Activated naive CD8-positive, alpha-beta T cell treated with anti-CD3 and anti-CD28 coated beads, Interleukin-2, amount 50 U/mL, for 16 hours (primary cell): Measurements from ENCODE around the gene ASTL.

Source experiments
- DNase-seq: peaks from one replicate; pipeline ENCODE4 v3.0.0-alpha.2; 2020; ENCODE audit warnings: low read depth, low spot score

The ASTL gene

DNA sequence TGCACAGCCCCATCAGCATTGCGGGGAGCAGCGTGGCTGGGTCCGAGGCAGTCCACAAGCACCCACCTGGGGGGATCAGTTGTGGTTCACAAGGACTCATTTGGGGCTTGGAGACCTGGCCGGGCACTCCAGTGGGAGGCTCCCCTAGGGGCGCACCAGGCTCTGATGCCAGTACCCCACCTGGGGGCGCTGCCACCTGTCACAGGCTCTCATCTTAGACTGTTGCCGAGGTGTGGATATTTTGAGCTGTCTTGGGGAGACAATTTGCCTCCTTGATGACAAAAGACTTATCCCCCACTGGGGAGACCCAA lies 25.0 kb downstream of the ASTL start:
- DNase-seq = no peak

DNA sequence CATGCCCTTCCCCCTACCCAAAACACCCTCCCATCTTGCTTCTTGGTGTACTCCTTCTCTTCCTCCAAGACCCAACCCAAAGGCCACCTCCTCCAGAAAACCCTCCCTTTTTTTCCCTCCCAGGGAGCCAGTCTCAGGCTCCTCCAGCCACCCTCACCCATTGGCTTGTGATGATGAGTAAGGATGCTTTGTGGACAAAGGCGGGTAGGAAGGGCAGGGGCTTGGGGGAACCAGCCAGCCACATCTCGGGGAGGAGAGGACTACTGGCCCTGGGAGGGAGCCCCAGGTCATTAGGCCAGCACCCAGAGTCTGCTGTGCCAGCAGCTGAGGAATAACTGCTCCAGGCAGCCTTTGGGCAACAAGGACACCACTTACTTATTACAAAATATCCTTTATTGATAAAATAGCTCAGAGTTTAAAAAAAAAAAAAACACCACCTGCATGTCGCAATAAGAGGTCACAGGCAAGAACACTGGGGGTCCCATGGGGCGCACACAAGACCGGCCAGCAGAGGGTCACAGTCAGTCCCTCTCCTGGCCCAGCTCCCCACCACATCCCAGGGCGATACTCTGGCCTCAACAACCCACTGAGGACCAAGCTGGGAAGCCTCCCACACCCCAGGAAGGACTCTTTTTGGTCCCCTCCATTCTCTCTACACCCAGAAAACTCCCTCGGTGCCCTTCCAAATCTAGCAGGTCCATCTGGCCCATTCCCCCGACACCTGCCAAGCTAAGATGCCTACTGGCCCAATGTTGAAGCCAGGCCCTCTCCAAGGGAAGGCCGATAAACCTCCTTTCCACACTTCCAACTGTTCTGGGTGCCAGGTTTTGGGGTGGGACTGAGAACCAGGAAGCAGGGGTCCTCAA lies 25.6 kb downstream of the ASTL start:
- no peak for DNase-seq

DNA sequence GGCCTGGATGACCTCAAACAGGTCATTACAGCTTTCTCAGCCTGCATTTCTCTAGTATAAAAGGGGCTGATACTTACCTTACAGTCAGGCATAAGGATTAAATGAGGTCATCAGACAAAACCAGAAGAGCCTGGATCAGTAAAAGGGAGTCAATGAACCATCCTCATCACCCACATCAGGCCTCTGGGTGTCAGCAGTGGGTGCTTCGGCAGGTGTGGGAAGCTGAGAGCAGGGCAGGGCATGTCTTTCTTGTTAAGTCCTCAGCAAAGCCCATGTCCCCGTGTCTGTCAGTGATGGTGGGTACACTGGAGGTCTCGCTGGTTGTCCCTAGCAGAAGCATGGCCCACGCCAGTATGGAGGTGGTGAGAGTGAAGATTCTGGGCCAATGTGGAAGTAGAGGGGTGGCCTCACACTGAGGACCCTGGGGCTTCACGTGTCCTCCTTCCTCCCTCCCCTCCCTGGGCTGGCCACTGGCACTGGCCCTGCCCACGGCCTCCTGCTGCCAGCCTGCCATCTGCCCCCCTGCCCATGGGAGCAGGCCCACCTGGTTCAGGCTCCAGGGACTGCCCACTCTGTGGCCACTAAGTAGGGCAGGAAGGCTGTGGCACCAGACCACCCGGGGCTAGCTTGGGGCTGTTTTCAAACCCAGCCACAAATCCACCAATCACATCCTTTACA lies 26.3 kb downstream of the ASTL start:
- no peak for DNase-seq

DNA sequence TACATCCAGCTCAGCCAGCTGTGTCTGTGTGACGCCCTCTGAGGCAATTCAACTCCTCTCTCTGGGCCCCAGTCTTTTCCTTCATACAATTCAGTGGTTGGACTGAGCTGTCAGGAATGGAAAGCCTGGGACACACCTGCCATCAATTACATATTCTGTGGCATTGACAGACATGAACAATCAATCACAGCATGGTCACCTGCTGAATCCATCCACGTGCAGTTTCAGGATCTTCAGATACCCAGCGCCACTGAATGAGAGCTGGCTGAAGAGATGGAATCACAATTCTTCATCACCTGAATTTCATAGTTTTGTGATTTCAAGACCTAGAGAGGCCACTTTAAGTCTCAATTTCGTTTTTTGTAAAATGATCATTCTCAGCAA lies 27.1 kb downstream of the ASTL start:
- no peak for DNase-seq

DNA sequence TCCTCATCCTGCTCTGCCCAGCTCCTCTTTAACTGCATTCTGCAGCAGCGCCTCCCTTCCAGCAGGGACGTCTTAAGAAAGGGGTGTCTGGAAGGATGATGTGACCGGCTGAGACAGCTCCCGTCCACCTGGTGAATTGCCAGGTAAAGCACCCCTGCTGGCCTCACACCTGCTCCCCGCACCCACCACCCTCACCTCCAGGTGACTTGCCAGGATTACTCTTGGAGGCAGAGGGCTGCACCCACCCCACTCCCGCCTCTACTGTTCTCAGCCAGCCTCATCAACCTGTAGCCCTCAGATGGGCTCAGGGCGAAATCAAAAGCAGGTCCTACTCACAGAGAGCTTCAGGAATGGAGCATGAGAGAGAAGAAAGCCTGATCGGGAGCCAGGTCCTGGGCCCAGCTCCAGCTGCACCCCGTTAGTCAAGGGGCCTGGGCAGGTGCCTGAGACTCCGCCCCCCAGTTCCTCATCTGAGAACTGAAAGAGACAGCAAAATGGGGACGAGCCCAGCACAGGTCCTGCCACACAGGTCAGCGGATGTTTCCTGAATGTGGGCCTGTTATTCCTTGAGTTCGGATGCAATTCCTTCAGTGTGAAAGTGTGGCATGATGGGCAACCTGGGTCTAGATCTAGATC lies 27.6 kb downstream of the ASTL start:
- no peak for DNase-seq

DNA sequence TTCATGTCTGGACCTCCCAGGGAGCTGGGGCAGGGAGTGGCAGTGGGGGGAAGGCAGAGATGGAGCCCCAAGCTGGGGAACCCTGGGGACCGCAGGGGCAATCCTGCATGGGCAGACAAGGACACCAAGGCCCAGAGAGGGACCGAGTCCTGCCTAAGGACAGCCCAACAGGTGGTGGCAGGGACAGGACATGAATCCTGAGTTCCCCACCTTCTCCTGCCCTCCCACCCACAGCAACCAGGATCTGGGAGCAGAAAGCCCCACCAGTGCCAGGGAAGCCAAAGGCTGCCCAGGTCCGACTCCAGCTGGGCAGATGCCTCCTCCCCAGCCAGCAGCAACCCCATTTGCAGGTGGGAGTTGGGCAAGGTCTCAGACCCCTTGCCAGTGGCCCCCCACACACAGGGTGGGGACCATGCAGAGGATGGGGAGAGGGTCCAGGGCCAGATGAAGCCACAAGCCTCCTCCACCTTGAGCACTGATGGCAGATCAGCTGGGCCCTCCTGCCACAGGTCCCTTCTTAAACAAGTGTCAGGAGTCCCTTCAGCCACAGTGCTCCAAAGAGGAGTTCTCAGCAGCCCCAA lies 28.3 kb downstream of the ASTL start:
- DNase-seq = no peak

DNA sequence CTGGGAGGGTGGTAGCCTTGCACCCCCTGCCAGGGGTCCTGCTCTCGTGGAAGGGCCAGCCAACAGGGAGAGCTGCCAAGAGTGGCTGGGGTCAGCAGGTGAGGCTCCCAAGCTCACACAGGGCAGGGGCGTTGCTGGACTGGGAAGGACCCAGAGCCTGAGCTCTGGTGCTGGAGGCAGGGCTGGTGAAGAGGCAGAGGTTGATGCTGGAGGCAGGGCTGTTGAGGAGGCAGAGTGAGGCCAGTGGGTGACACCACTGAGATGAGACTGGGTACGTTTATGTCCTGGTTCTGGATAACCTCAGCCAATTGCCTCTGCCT lies 29.0 kb downstream of the ASTL start:
- DNase-seq = no peak

DNA sequence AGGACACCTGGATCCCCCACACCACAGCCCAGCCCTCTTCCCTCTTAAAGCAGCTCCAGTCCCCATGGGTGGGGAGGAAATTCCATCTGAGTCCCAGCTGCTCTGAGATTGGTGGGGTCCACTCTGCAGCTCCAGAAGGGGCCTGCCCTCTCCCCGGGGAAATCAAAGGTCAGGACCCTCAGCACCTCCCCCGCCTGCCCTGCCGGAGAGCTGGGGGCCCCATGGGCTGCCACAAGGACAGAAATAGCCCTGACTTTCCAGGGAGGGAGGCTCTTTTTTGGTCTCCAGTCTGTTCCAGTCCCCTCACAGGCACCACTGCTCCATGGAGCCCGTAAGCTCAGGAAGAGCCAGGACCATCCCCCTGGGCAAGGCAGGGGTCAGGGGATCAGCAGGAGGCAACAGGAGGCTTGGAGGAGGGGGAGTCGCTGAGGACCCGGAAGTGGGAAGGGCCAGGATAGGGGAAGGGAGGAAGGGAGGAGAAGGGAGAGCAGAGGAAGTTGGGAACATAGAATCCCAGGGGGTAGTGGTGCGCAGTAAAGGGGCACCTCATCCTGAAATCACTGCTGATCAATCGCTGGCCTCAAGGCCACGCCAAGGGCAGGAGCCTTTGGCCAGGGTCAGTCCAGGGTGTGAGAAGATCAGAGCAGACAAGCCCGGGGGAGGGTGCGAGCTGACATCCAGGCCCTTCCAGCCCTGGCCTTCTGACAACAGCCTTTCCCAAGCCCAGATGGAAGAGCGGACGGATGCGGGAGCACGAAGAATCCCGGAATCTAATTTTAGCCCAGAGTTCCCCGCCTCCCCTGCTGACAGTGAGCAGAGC lies 29.6 kb downstream of the ASTL start:
- no peak for DNase-seq

DNA sequence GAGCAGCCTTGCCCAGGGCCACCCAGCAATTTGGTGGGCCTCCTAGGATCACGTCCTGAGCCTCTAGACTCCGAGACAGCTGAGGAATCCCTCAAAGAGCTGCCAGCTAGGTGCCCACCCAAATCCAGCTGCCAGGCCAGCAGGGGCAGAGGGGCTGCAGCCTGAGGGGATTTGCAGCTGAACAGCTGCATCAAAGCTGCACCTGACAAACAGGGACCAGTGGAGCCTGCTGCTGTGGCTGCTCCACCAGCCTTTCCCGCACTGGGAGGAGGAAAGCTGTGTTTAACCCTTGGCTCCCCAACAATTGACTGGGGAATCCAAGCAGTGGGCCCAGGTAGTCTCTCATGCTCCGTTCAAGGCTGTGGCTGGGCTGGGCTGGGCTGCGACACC lies 30.2 kb downstream of the ASTL start:
- no peak for DNase-seq

DNA sequence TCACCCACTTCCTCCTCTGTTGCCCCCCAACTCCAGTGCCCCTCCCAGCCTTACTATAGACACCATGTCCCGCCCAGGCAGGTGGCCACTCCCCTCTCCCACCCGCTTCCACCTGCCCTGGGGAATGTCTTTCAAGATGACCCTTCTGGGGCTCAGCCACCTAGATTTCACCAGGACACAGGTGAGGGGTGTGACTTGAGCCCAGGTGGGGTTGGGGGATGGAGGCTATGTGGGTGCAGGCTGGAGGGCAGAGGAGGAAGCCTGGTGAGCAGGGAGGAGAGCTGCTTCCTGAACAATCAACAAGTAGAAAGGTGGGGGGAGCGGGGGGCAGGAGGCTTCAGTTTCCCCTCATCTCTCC lies 30.6 kb downstream of the ASTL start:
- no peak for DNase-seq

DNA sequence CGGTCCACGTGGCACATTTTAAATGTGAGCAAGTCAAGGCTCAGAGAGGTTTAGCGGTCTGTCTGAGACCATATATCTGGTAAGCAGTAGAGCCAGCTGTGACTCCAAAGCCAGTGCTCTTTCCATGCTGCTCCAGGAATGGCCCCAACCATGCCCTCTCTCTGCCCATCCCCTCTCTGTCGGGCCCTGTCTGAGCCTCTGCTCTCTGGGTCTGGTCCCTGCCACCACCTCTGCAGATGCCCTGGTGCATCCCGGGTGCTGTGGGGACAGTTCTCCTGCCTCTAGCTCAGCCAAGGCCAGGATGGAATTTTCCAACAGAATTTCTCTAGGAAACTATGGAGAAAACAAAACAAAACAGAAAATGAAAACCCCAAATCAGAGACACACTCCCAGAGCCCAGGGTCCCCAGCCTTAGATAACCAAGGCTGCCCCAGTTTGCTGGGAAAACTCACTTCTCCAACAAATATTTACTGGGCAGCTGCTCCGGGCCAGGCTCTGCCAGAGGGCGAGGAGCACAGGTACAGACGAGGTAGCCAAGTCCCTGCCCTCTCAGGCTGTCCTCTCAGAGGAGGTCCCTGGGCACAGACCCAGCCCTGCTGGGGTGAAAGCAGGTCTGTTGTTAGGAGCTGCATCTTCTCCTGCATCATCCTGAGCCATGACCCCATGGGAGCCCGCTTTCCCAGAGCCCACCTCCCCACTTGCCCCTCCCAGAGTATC lies 31.2 kb downstream of the ASTL start:
- no peak for DNase-seq

DNA sequence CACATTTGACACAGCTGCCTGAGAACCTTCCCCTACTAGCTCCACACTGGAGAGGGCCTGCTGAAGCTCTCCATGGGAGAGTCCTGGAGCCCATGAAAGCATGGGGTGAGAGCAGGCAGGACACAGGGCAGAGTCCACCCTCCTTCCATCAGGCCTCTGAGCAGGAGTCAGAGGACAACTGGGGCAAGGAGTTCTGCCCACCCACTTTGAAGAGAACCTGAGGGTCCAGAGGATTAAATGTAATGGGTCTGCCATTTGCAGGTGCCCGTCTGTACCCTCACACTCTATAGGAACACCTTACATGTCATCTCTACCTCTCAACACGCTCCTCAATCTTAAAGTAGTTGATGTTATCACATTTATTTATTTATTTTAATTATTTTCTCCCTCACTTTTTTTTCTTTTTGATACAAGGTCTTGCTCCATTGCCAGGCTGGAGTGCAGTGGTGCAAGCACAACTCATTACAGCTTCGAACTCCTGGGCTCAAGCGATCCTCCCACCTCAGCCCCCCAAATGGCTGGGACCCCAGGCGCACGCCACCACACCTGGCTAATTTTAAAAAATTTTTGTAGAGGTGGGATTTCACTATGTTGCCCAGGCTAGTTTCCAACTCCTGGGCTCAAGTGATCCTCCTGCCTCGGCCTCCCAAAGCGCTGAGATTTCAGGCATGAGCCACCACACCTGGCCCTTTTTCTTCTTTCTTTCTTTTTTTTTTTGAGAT lies 32.1 kb downstream of the ASTL start:
- DNase-seq = no peak

DNA sequence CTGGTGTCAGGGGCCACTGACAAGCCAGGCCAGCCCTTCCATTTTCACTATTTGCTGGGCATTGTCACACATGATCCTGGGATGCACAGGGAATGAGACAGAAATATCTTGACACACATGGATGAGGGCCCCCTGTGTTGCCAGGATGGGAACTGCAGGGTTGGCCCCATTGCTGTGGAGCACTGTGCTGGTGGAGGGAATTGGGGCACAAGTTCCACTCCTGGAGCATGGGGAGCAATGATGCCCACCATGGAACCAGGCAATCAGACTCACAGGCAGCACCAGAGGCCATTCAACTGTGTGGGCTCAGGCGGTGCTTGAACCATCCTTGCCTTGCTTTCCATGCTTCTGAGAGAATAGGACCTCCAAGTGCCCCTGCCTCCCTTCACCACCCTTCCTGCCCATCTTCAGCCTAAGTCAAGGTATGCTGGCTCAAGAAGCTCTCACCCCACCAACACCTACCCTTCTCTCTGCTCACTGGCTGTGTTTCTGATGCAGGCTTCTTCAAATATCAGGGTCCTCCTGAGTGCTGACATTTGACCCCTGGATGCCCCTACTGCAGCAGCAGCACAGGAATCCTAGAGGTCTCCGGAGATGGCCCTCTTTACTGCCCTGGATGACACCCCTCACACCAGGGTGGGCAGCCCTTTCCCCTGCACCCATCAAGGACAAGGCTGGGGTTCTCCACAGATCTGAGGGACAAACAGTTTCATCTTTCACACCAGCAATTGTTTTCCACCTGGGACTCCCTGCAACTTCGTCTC lies 33.0 kb downstream of the ASTL start:
- no peak for DNase-seq

DNA sequence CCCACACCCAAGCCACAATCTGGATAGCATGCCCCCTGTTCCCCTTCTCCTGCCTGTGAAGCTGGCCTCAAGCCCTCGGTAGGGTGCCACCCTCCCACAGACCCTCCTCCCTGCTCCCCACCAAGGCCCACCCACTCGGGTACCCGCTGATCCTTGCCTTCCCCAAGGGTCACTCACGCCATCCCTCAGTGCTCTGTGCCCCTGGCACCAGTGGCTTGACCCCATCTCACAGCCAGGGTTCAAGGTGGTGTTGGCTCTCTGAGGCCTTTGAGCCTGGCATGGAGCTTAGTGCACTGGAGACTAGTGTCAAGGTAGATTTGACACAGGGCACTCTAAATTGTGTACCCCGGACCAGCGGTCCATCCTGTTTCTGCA lies 33.8 kb downstream of the ASTL start:
- no peak for DNase-seq

DNA sequence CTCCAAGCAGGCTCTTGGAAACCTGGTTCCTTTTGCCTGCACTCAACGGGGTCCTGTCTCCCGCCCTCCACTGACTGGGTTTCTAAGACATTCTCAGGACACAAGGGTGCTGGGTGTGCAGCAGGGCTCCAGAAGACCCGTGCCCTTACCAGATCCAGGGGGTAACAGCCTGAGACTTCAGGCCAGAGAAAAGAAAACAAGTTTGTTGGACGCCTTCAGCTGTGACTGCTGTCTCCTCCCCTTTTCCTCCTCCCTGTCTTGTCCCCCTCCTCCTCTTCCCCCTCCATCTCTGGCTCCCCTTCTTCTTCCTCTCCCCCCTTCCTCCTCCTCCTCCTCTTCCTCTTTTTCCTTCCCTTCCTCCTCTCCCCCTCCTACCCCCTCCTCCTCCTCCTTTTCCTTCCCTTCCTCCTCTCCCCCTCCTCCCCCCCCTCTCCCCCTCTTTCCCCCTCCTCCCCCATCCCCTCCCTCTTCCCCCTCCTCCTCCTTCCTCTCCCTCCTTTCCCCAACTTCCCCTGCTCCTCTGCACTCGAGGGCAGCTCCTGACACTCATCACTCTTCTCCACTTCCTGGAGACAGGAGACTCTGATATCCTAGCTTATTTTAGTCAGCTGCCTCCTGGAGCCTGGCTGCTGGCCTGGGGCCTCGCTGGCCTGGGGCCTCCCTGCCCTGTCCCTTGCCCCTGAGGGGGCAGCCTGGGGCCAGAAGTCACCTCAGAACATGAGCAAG lies 34.4 kb downstream of the ASTL start:
- no peak for DNase-seq

DNA sequence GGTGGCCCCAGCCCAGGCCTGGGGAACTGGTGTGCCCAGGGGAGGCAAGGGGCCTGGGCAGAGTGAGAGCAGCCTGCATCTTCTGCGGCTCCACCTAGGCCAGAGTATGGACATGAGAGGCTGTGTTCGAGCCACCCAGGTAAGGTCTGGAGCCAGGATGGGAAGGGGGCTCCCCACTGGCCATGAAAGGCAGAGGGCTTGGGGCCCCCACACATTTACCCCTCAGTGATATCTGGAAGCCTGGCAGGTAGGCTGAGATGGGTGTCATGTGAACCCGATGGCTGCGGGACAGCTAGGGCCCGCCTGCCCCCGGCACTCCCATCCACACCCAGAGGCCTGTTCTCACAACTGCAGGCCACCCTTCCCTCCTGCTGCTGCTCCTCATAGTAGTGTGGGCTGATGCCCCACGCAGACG lies 35.1 kb downstream of the ASTL start:
- no peak for DNase-seq

DNA sequence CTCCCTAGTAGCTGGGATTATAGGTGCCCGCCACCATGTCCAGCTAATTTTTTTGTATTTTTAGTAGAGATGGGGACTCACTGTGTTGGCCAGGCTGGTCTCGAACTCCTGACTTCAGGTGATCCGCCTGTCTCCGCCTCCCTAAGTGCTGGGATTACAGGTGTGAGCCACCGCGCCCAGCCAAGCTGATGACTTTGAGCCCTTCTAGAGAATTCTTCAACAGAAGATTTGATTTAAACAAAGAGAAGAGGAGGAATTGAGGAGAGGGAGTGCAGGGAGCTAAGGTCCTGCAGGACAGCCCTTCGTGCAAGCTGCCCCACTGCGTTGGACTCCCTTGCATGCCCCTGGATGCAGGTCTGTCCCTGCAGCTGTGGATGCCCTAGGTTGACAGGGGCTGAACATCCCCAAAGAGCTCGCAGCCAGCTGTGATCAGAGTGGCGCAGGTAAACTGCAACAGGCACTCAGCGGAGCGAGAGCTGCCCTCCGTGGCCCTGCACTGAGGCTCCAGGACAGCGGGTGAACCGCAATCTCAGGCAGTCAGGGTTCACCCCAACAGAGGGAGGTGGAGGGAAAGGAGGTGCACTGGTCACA lies 35.6 kb downstream of the ASTL start:
- no peak for DNase-seq

DNA sequence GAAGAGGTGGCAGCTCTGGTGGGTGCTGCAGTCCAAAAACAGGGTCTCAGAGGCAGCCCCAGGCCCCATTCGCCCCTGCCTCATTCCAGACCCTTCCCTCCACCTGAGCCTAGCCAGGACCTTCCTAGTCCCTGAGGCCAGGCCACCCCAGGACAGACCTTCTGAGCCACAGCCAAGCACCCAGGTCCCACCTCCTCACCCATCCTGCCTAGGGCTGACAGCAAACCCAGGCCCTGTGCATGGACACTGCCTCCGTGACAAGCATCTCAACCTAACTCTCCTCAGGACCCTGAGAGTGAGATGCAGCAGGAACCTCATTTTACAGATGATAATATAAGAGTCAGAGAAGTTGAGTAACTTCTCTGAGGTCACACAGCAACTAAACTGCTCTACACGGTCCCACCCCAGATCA lies 37.4 kb downstream of the ASTL start:
- no peak for DNase-seq
